Lung (tissue), 12 donors: ENCODE data around the gene UBE2E3. TPM values are rescaled to one million over a fixed set of nuclear protein-coding genes. Genes with fewer than 3 reads are reported as not detected.

Experiments used
- ATAC-seq: fragments of 200-7000 bp; cut with Tn5 transposase; one replicate; pipeline ENCODE4 v1.9.1; 2020; ENCODE audit warnings: moderate number of reproducible peaks; ENCODE audit not compliant: insufficient read depth, low FRiP score
- DNase-seq, 3 donors: peaks; one replicate each; pipeline ENCODE4 v3.0.0-alpha.2; 2013 to 2017
- H3K27ac ChIP-seq, 2 donors: one replicate each; pipeline ENCODE4 v1.5.1; 2013; ENCODE audit warnings: mild to moderate bottlenecking in 2 of 2, moderate library complexity in 2 of 2, control low read depth in 1 of 2, inconsistent platforms in 1 of 2, low read depth in 1 of 2, low read length in 1 of 2
- H3K27me3 ChIP-seq, 3 donors: one replicate each; pipeline ENCODE4 v1.5.1; 2013; ENCODE audit warnings: low read length in 2 of 3; ENCODE audit not compliant: control insufficient read depth in 3 of 3, insufficient read depth in 3 of 3
- H3K36me3 ChIP-seq, 4 donors: one replicate each; pipeline ENCODE4 v1.5.1; 2013; ENCODE audit warnings: low read length in 4 of 4, mild to moderate bottlenecking in 1 of 4, moderate library complexity in 1 of 4; ENCODE audit not compliant: control insufficient read depth in 4 of 4, insufficient read depth in 4 of 4
- H3K4me1 ChIP-seq, 5 donors: one replicate each; pipeline ENCODE4 v1.5.1; 2013; ENCODE audit warnings: low read length in 5 of 5, mild to moderate bottlenecking in 2 of 5, moderate library complexity in 1 of 5; ENCODE audit not compliant: control insufficient read depth in 5 of 5, insufficient read depth in 5 of 5
- H3K4me3 ChIP-seq: one replicate; pipeline ENCODE4 v1.5.1; 2013; ENCODE audit warnings: mild to moderate bottlenecking, control low read depth, moderate library complexity
- H3K9ac ChIP-seq, 2 donors: one replicate each; pipeline ENCODE4 v1.5.1; 2013; ENCODE audit warnings: low read length in 2 of 2, control low read depth in 1 of 2; ENCODE audit not compliant: insufficient read depth in 1 of 2
- H3K9me3 ChIP-seq, 4 donors: one replicate each; pipeline ENCODE4 v1.5.1; 2013; ENCODE audit warnings: low read length in 3 of 4, mild to moderate bottlenecking in 1 of 4, moderate library complexity in 1 of 4; ENCODE audit not compliant: control insufficient read depth in 4 of 4, insufficient read depth in 3 of 4
- WGBS, 2 donors: extraction: QIAGEN DNeasy Blood & Tissue Kit; methylation state at CpG; one replicate each; pipeline ENCODE4 v1.1.7; 2013; 5-methylcytosine and 5-hydroxymethylcytosine counted together
- polyA plus RNA-seq, 2 donors: library from polyadenylated mRNA; stranded (reverse); fragments of 200-250 nt; gene quantifications; one replicate each; pipeline ENCODE4 v1.2.1, GENCODE V29; 2013
- total RNA-seq, 2 donors: library from RNA; depleted of rRNA in 1 of 2; stranded (reverse); fragments of >200 nt in 1 of 2; gene quantifications; one replicate each; pipeline ENCODE4 v1.2.1, GENCODE V29; 2014 to 2021
- TF ChIP-seq, protein P1 (sequence below): IDR thresholded peaks from 2 replicates; pipeline ENCODE4 v1.5.1; 2012; ENCODE audit warnings: mild to moderate bottlenecking; ENCODE audit errors: control extremely low read depth, extremely low read depth
- donor health status: control.
- donor health status: control.
- donor health status: Bipolar disorder and iron deficiency.
- donor health status: healthy.
- donor health status: DM: yes; HTN: yes; CAD: no.

The UBE2E3 gene
- total and polyA plus RNA-seq, 4 donors: 36.4 to 103 (median 42.9) TPM

DNA sequence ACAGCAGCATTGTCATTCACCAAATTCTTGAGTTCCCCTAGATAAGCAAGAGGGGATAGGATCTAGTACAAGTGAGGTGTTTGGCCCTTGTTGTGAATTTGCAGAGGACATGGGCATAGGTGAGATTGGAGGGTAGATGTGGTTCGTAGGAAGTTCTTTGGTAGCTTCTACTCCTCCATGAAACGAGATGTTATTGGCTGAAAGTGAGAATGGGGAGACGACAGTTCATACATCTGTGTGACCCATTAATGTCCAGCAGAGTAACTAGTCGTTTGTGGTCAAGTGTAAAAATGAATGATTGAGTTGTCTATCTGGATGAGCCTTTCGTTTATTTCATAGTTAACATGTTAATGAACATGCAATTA lies 90.4 kb downstream of the UBE2E3 start:
- Histone ChIP-seq H3K27me3 (no peaks in the 10 kb centered on the region), H3K4me3 (no peak overlapping the region), H3K27ac (no peak overlapping the region), H3K4me1 (peaks cover 0 to 13% (median 0%) of the 10 kb centered on the region in 5 donors), H3K36me3 (peaks cover 0 to 2% (median 0%) of the 10 kb centered on the region in 4 donors), H3K9ac (no peak overlapping the region), H3K9me3 (no peaks in the 10 kb centered on the region)
- no peak for DNase-seq
- WGBS, 2 donors: 91 to 98% methylated on average over 5 of the region's 5 CpGs
- ATAC-seq: no peak
- TF ChIP-seq, protein P1, sequence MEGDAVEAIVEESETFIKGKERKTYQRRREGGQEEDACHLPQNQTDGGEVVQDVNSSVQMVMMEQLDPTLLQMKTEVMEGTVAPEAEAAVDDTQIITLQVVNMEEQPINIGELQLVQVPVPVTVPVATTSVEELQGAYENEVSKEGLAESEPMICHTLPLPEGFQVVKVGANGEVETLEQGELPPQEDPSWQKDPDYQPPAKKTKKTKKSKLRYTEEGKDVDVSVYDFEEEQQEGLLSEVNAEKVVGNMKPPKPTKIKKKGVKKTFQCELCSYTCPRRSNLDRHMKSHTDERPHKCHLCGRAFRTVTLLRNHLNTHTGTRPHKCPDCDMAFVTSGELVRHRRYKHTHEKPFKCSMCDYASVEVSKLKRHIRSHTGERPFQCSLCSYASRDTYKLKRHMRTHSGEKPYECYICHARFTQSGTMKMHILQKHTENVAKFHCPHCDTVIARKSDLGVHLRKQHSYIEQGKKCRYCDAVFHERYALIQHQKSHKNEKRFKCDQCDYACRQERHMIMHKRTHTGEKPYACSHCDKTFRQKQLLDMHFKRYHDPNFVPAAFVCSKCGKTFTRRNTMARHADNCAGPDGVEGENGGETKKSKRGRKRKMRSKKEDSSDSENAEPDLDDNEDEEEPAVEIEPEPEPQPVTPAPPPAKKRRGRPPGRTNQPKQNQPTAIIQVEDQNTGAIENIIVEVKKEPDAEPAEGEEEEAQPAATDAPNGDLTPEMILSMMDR: no peak

DNA sequence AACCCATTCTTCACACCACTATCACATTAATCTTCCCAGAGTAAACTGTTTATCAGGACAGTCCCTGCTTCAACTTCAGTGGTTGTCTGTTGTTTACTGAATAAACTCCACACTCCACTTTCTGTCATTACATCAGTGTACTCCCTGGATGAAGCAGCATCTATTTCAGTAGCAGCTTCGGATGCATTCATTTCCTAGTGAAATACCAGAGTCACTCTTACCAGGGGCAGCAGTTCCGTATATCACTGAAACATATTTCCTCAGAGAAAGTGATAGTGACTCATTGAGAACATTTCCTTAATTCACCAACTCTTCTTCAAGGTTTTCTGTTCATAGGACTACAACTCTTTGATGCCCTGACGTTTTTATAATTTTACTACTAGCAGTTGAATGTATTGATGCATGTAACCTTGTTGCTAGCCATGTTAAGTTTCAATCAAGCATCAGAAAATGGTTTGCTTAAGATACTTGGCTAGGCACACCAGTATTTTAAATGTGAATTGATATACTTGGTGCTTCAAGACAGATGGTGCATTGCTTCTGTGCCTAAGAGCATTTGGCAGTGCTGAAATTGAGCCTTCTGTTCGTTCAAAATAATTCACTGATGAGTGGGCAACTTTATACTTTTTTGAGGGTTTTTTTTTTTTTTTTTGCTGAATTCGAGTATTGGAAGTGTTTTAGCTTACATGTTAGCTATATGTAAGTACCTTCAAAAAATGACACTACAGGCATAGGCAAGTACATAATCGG lies 92.3 kb downstream of the UBE2E3 start:
- ATAC-seq: no peak
- TF ChIP-seq, protein P1: no peak
- Histone ChIP-seq H3K4me1 (peaks cover 0 to 13% (median 0%) of the 10 kb centered on the region in 5 donors), H3K9me3 (no peaks in the 10 kb centered on the region), H3K9ac (no peak overlapping the region), H3K36me3 (peaks cover 0 to 2% (median 0%) of the 10 kb centered on the region in 4 donors), H3K27me3 (no peaks in the 10 kb centered on the region), H3K27ac (no peak overlapping the region), H3K4me3 (no peak overlapping the region)
- 57 to 64% methylated on average over 6 of the region's 6 CpGs for WGBS, 2 donors
- DNase-seq: no peak

DNA sequence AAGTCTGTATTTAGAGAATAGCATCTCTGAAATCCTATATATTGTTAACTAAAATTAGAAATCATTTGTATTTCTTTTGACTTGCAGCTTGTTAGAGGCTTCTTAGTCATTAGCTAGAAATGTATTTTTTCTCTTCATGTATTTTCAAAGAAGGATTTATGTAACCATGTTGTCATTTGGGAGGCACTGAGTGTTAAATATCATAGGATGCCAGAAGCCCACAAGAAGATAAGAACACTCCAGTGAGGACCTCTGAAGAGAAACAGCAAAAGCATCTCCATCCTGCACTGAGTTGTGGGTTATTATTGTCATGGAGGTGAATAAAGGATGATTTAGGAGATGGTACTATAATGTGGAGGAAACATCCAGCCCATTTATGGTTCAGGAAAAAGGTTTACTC lies 93.5 kb downstream of the UBE2E3 start:
- Histone ChIP-seq H3K9me3 (no peaks in the 10 kb centered on the region), H3K9ac (no peak overlapping the region), H3K4me3 (no peak overlapping the region), H3K27me3 (no peaks in the 10 kb centered on the region), H3K36me3 (no peaks in the 10 kb centered on the region), H3K4me1 (peaks cover 0 to 13% (median 0%) of the 10 kb centered on the region in 5 donors), H3K27ac (no peak overlapping the region)
- TF ChIP-seq, protein P1: no peak
- ATAC-seq (no peak), DNase-seq (no peak)

DNA sequence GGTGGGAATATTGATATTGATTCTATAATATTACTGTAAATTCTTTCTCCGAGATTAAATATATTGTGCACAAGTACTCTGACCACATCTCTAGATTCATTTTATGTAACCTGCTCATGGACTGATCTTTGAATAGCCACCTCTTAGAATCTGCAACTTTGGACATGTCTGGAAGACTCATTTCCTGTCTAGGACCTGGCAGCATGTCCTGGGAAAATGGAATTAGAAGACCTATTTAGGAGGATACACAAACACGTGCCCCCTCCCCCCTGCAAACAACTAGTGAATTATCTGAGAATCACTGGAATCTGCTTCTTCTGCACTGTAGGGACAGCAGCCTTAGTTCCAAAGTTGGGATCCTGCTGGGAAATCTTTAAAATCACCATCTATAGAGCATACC lies 94.1 kb downstream of the UBE2E3 start:
- 86 to 87% methylated on average over 2 of the region's 2 CpGs for WGBS, 2 donors
- H3K27ac ChIP-seq: no peak overlapping the region
- TF ChIP-seq, protein P1: no peak
- no peaks in the 10 kb centered on the region for H3K9me3 ChIP-seq
- no peak for ATAC-seq
- H3K27me3 ChIP-seq: no peaks in the 10 kb centered on the region
- no peak overlapping the region for H3K4me3 ChIP-seq
- DNase-seq: no peak
- H3K9ac ChIP-seq: no peak overlapping the region
- H3K36me3 ChIP-seq: no peaks in the 10 kb centered on the region
- H3K4me1 ChIP-seq: peaks cover 0 to 15% (median 0%) of the 10 kb centered on the region in 5 donors
